Measurements from ENCODE around the gene SPATA6. TPM values are rescaled to one million over a fixed set of nuclear protein-coding genes. Genes with fewer than 3 reads are reported as not detected.

The SPATA6 gene
- total RNA-seq, 1 experiment from 2014 or later: 2.7 TPM

DNA sequence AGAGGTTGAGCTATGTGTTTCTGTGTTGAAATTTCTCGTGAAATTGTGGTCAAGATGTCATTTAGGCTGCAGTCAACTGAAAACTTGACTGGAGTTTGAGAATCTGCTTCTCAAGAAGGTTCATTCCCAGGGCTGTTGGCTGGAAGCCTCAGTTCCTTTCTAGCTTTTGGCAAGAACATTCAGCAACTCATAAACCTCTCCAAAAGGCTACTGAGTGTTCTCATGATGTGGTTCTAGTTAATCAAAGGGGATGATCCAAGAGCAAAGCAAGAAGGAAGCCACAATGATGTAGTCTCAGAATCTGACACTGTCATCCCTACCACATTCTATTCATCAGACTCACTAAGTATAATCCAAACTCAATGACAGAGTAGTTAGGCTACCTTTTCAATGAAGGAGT is 66.6 kb downstream of the SPATA6 start:
- Histone ChIP-seq H3K4me1 (ENCODE audit: insufficient read depth, low read length, poor library complexity, severe bottlenecking) (no peaks in the 10 kb centered on the region), H3K27ac (ENCODE audit: low read depth, low read length, poor library complexity, severe bottlenecking) (no peak overlapping the region), H3K27me3 (replicated peaks; ENCODE audit: insufficient read depth, low read depth, low read length, poor library complexity) (no peaks in the 10 kb centered on the region), H3K9me3 (ENCODE audit: low read depth, low read length, poor library complexity, severe bottlenecking) (no peaks in the 10 kb centered on the region), H3K4me3 (ENCODE audit: low read depth, low read length, poor library complexity, severe bottlenecking) (no peak overlapping the region), H3K36me3 (ENCODE audit: insufficient read depth, low read length, poor library complexity, severe bottlenecking) (no peaks in the 10 kb centered on the region)
- ChIA-PET CTCF (no interaction called here), POLR2A (ENCODE audit: low non-redundant PET) (no interaction called here)
- intact Hi-C loops (cut with micrococcal nuclease; ENCODE audit: unreplicated experiment): no loop called here
- no peak for DNase-seq (ENCODE audit: low spot score)
- TF ChIP-seq, protein P1, sequence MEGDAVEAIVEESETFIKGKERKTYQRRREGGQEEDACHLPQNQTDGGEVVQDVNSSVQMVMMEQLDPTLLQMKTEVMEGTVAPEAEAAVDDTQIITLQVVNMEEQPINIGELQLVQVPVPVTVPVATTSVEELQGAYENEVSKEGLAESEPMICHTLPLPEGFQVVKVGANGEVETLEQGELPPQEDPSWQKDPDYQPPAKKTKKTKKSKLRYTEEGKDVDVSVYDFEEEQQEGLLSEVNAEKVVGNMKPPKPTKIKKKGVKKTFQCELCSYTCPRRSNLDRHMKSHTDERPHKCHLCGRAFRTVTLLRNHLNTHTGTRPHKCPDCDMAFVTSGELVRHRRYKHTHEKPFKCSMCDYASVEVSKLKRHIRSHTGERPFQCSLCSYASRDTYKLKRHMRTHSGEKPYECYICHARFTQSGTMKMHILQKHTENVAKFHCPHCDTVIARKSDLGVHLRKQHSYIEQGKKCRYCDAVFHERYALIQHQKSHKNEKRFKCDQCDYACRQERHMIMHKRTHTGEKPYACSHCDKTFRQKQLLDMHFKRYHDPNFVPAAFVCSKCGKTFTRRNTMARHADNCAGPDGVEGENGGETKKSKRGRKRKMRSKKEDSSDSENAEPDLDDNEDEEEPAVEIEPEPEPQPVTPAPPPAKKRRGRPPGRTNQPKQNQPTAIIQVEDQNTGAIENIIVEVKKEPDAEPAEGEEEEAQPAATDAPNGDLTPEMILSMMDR (conservative IDR thresholded peaks at IDR 0.05; ENCODE audit: low read depth, low read length): no peak
- TF ChIP-seq EZH2 (IDR thresholded peaks at IDR 0.05; ENCODE audit: borderline replicate concordance, low read depth, low read length, poor library complexity, severe bottlenecking): no peak
- BruUV-seq (replicated peaks): no TSS peak

DNA sequence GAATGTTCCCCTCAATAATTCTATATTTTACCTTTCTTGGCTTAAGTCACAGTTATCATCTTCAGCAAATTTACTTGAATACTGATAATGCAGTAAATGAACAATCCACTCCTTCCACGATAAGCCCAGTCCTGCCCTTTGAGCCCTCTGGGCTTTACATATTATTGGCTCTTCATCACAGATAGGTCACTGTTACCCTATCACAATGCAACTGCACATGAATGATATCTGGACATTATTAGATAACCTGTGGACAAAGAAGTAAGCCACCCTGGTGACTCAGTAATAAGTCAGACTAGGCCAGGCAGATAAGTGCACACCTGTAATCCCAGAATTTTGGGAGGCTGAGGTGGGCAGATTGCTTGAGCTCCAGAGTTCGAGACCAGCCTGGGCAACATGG is 69.4 kb downstream of the SPATA6 start:
- ChIA-PET POLR2A (ENCODE audit: low non-redundant PET) (no interaction called here), CTCF (no interaction called here)

DNA sequence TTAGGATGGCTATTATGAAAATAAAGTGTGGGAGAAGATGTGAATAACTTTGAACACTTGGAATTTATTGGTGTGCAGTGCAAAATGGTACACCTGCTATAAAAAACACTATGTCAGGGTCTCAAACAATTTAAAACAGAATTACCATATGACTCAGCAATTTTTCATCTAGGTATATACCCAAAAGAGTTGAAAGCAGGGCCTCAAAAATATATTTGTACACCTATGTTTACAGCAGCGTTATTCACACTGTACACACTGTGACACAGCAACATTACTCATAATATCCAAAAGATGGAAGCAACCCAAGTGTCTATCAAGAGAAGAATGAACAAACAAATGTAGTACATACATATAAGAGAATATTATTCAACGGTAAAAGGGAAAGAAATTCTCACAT is 75.8 kb downstream of the SPATA6 start:
- no TSS peak for BruUV-seq (replicated peaks)
- ChIA-PET POLR2A (ENCODE audit: low non-redundant PET) (no interaction called here), CTCF (no interaction called here)
- Histone ChIP-seq H3K4me3 (ENCODE audit: low read depth, low read length, poor library complexity, severe bottlenecking) (no peak overlapping the region), H3K36me3 (ENCODE audit: insufficient read depth, low read length, poor library complexity, severe bottlenecking) (no peaks in the 10 kb centered on the region), H3K4me1 (ENCODE audit: insufficient read depth, low read length, poor library complexity, severe bottlenecking) (no peaks in the 10 kb centered on the region), H3K9me3 (ENCODE audit: low read depth, low read length, poor library complexity, severe bottlenecking) (no peaks in the 10 kb centered on the region), H3K27me3 (replicated peaks; ENCODE audit: insufficient read depth, low read depth, low read length, poor library complexity) (no peaks in the 10 kb centered on the region), H3K27ac (ENCODE audit: low read depth, low read length, poor library complexity, severe bottlenecking) (no peak overlapping the region)
- TF ChIP-seq, protein P1 (conservative IDR thresholded peaks at IDR 0.05; ENCODE audit: low read depth, low read length): no peak
- TF ChIP-seq EZH2 (IDR thresholded peaks at IDR 0.05; ENCODE audit: borderline replicate concordance, low read depth, low read length, poor library complexity, severe bottlenecking): no peak
- intact Hi-C loops (cut with micrococcal nuclease; ENCODE audit: unreplicated experiment): no loop called here
- DNase-seq (ENCODE audit: low spot score): no peak

More for the DNA sequence above, 69.4 kb downstream of the SPATA6 start:
- no peaks in the 10 kb centered on the region for H3K27me3 ChIP-seq (replicated peaks; ENCODE audit: insufficient read depth, low read depth, low read length, poor library complexity)
- TF ChIP-seq EZH2 (IDR thresholded peaks at IDR 0.05; ENCODE audit: borderline replicate concordance, low read depth, low read length, poor library complexity, severe bottlenecking): no peak
- TF ChIP-seq, protein P1 (conservative IDR thresholded peaks at IDR 0.05; ENCODE audit: low read depth, low read length): no peak
- no peak overlapping the region for H3K4me3 ChIP-seq (ENCODE audit: low read depth, low read length, poor library complexity, severe bottlenecking)
- H3K9me3 ChIP-seq (ENCODE audit: low read depth, low read length, poor library complexity, severe bottlenecking): no peaks in the 10 kb centered on the region
- H3K36me3 ChIP-seq (ENCODE audit: insufficient read depth, low read length, poor library complexity, severe bottlenecking): no peaks in the 10 kb centered on the region
- no TSS peak for BruUV-seq (replicated peaks)
- intact Hi-C loops (cut with micrococcal nuclease; ENCODE audit: unreplicated experiment): no loop called here
- H3K4me1 ChIP-seq (ENCODE audit: insufficient read depth, low read length, poor library complexity, severe bottlenecking): no peaks in the 10 kb centered on the region
- no peak overlapping the region for H3K27ac ChIP-seq (ENCODE audit: low read depth, low read length, poor library complexity, severe bottlenecking)
- DNase-seq (ENCODE audit: low spot score): no peak
